ENCODE results near the gene TBC1D19.

GRCh38 chr4:26766141-26766540 lies 182.3 kb downstream of the TBC1D19 start:
- TF ChIP-seq EZH2 (IDR thresholded peaks at IDR 0.05; ENCODE audit: insufficient read depth, poor library complexity, severe bottlenecking) = no peak
- TF ChIP-seq EZH2phosphoT487 (IDR thresholded peaks at IDR 0.05; ENCODE audit: insufficient read depth, low read depth) = no peak
